Peyer's patch (tissue), 4 donors: Measurements from ENCODE around the gene CDC42SE2.

ENCODE experiments used
- POLR2A ChIP-seq, 2 donors: fragments of 450-650 bp; IDR thresholded peaks; one replicate each; pipeline ENCODE4 v1.5.1; 2017; ENCODE audit warnings: antibody characterized with exemption in 2 of 2, mild to moderate bottlenecking in 2 of 2, moderate library complexity in 2 of 2
- TF ChIP-seq, protein P1 (sequence below), 6 experiments: fragments of 450-650 bp in 4 of 6; fragments of 200-600 bp in 2 of 6; sonication (generic) in 1 of 6; IDR thresholded peaks; one replicate each; pipeline ENCODE4 v1.5.1; 2017 to 2019; ENCODE audit warnings: antibody characterized with exemption in 6 of 6, mild to moderate bottlenecking in 3 of 6, moderate library complexity in 1 of 6

DNA sequence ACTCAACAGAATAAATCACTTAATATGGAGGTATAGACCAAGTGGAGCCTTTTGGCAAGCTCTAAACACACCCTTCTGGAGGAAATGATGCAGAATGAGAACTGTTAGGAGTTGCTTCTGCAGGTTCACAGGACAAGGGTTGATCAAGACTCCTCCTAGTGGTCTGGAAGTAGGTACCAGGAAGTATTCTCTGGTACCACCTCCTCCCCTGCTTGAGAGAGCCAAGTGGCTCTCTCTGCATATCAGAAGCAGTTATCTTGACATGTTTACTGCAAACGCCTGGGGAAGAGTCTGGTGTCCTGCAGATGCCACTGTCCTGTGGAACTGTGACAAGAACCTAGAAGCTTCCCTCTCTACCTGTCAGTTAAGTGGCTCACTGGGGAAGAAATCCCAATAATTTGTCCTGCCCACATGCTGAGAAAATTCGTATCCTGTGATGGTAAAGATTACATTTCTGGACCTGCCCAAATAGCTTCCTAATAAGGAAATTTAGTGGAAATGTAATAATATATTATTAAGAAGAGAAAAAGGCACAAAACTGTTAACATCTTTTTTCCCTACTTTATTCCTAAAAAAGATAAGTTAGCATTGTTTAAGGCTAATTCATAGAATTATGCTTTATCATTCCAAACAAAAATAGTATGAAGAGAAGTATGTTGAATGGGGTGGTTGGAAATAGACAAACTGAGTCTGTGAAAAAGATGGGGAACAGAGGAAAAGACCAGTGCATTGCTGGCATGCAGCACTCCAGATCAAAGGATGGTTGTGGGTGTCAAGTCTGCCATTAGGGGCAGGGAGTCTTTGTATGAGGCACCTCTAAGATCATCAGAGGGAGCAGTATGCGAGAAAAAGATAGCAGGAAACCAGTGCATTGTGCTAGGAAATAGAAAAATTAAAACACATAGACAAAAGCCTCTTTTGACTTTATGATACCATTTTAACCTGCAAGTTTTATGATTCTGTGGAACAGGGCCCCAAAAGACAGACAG lies 118.8 kb downstream of the CDC42SE2 start:
- TF ChIP-seq, protein P1, sequence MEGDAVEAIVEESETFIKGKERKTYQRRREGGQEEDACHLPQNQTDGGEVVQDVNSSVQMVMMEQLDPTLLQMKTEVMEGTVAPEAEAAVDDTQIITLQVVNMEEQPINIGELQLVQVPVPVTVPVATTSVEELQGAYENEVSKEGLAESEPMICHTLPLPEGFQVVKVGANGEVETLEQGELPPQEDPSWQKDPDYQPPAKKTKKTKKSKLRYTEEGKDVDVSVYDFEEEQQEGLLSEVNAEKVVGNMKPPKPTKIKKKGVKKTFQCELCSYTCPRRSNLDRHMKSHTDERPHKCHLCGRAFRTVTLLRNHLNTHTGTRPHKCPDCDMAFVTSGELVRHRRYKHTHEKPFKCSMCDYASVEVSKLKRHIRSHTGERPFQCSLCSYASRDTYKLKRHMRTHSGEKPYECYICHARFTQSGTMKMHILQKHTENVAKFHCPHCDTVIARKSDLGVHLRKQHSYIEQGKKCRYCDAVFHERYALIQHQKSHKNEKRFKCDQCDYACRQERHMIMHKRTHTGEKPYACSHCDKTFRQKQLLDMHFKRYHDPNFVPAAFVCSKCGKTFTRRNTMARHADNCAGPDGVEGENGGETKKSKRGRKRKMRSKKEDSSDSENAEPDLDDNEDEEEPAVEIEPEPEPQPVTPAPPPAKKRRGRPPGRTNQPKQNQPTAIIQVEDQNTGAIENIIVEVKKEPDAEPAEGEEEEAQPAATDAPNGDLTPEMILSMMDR (IDR thresholded peaks at IDR 0.05) = peak; percentile 51 to 79 (median 72)
- TF ChIP-seq POLR2A (IDR thresholded peaks at IDR 0.05) = no peak
